ENCODE measurements around the gene KCNH4.
"Not testable (repeated sequence)": the region's sequence is repeated elsewhere in the genome, so short reads cannot be mapped to it uniquely, and the experiment has no call there.

KCNH4 gene

DNA sequence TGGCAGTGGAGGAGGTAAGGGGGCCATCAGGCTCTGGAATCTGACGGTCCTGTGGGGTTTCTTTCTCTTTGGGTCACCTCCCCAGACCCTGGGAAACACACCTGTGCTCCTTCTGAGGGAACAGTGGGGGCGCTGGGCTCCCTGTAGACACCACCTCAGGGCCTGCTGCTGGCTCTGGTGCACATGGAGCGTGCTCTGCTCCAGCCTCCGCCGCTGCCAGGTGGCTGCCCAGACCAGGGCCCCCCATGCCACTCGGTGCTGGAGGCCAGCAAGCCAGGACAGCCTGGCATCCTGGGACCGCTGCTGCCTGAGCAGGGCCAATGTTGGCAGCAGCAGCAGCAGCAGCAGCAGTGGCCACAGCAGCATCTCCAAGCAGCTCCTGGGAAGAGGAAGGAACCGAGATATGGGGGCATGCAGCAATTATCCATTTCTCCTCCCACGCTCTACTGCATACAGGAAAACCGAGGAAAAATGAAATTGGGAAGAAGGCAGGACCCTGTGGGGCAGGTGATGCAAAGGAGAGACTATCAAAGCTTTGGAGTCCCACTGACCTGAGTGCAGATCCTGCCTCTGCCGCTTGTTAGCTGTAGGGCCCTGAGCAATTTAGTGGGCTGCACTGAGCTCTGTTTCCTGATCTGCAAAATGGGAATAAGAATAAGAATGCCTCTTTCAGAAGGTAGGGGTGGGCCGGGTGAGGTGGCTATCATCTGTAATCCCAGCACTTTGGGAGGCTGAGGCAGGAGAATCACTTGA is 12.4 kb upstream of the KCNH4 start:
- H3K36me3 ChIP-seq (ENCODE audit: insufficient read depth, low read length): no peaks in the 10 kb centered on the region
- peak overlapping the region; percentile 81 for H3K9ac ChIP-seq (ENCODE audit: low read depth, low read length)
- no peaks in the 10 kb centered on the region for H3K9me3 ChIP-seq (replicated peaks; ENCODE audit: low read length)
- peak overlapping the region; percentile 89 for H3K4me3 ChIP-seq (ENCODE audit: low read length)
- peak overlapping the region; percentile 95 for H3K4me2 ChIP-seq (ENCODE audit: low read length)
- peaks cover 15% of the 10 kb centered on the region for H3K4me1 ChIP-seq (ENCODE audit: control insufficient read depth, insufficient read depth, low read length)
- H3K27me3 ChIP-seq (ENCODE audit: control insufficient read depth, insufficient read depth, low read length): no peaks in the 10 kb centered on the region

DNA sequence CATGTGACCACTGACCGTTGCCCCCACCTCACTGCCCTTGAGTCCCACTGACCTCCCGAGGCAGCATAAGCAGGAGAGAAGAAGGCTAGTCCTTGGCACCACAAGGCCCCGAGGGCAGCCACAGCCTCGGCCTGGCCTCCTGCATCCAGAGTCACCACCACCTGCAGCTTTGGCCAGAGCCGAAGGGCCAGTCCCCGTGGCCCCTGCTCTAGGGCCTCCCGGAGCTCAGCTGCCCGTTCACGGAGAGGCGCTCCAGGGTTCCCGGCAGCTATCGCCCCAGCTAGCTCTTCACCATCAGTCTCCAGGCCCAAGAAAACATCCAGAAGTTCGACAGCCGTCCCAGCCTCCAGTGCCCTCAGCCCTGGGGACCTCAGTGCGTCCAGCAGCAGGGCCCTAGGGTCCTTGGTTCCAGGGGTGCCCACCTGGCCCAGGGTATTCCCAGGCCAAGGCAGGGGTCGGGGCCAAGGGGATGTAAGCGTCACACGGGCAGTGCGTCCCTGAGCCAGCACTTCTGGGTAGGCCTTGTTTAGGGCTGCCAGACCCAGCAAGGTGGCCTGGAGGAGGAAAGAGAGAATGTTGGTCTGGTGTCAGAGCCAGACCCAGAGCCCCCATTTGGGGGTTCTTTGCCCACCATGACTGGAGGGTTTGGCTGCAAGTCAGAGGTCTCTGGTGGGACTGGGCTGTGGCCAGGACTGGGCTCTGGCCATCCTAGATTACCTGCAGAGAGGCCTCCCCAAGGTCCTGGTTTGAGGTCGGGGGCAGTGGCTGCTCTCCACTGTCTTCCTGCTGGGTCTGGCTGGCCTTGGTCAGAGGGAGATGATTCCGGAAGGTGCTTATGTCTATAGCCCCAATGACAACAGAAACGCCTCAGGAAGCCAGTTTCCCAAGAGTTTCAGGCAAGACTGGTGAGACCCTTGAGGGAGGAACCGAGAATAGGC is 11.5 kb upstream of the KCNH4 start:
- no peak overlapping the region for H3K9ac ChIP-seq (ENCODE audit: low read depth, low read length)
- H3K9me3 ChIP-seq (replicated peaks; ENCODE audit: low read length): no peaks in the 10 kb centered on the region
- H3K27me3 ChIP-seq (ENCODE audit: control insufficient read depth, insufficient read depth, low read length): no peaks in the 10 kb centered on the region
- H3K4me1 ChIP-seq (ENCODE audit: control insufficient read depth, insufficient read depth, low read length): peaks cover 15% of the 10 kb centered on the region
- no peak overlapping the region for H3K4me2 ChIP-seq (ENCODE audit: low read length)
- H3K4me3 ChIP-seq (ENCODE audit: low read length): no peak overlapping the region
- H3K36me3 ChIP-seq (ENCODE audit: insufficient read depth, low read length): no peaks in the 10 kb centered on the region

GRCh38 chr17:42191275-42191608 is 10.3 kb upstream of the KCNH4 start:
- Histone ChIP-seq H3K27me3 (ENCODE audit: control insufficient read depth, insufficient read depth, low read length) (no peaks in the 10 kb centered on the region), H3K4me1 (ENCODE audit: control insufficient read depth, insufficient read depth, low read length) (peaks cover 15% of the 10 kb centered on the region), H3K4me2 (ENCODE audit: low read length) (no peak overlapping the region), H3K9ac (ENCODE audit: low read depth, low read length) (no peak overlapping the region), H3K4me3 (ENCODE audit: low read length) (no peak overlapping the region), H3K9me3 (replicated peaks; ENCODE audit: low read length) (no peaks in the 10 kb centered on the region), H3K36me3 (ENCODE audit: insufficient read depth, low read length) (no peaks in the 10 kb centered on the region)

GRCh38 chr17:42190491-42191274 is 9.7 kb upstream of the KCNH4 start:
- Histone ChIP-seq H3K27me3 (ENCODE audit: control insufficient read depth, insufficient read depth, low read length) (no peaks in the 10 kb centered on the region), H3K9me3 (replicated peaks; ENCODE audit: low read length) (no peaks in the 10 kb centered on the region), H3K36me3 (ENCODE audit: insufficient read depth, low read length) (no peaks in the 10 kb centered on the region), H3K9ac (ENCODE audit: low read depth, low read length) (no peak overlapping the region), H3K4me2 (ENCODE audit: low read length) (no peak overlapping the region), H3K4me1 (ENCODE audit: control insufficient read depth, insufficient read depth, low read length) (peaks cover 15% of the 10 kb centered on the region), H3K4me3 (ENCODE audit: low read length) (no peak overlapping the region)

GRCh38 chr17:42189651-42189965 is 8.7 kb upstream of the KCNH4 start:
- Histone ChIP-seq H3K27me3 (ENCODE audit: control insufficient read depth, insufficient read depth, low read length) (no peaks in the 10 kb centered on the region), H3K4me1 (ENCODE audit: control insufficient read depth, insufficient read depth, low read length) (peaks cover 16% of the 10 kb centered on the region), H3K4me3 (ENCODE audit: low read length) (no peak overlapping the region)

DNA sequence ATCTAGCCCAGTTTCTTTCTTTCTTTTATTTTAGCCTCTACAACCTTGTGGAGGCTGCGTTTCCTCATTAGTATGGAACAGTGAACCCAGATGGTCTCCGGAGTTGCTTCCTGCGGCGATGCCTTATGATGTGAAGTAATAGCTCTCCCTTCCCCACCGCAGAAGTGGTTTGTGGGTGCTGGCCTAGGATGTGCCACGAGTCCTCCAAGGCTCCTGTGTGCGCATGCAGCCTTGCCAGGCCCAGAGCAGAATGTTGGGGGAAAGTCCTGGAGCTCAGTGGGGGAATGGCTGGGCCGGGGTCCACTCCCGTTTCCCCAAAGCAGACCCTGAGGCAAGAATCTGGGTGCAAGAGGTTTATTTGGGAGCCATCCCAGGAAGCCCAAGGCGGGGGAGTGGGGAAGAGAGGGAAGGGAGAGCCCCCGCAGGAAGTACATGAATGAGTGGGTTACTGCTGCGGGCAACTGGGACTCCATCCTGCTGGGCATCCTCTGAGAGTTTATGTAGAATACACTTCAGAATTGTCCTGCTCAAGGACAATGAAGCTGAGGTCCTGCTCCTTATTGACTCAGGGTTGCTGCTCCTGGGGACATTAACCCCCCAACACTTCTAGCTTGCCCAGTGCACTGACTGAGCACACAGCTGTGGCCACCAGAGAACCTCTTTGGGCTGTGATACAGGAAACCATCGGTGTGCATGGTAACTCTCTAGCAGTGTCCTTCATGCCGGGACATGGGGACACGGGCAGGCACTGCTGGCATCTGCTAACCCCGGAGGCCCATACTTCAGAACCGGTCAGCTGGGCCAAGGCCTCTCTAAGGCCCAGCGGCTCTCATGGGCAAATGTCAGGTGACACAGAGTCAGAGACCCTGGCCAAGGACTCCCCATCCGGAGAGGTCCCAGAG is 8.1 kb upstream of the KCNH4 start:
- no peaks in the 10 kb centered on the region for H3K9me3 ChIP-seq (replicated peaks; ENCODE audit: low read length)
- H3K36me3 ChIP-seq (ENCODE audit: insufficient read depth, low read length): no peaks in the 10 kb centered on the region
- no peaks in the 10 kb centered on the region for H3K27me3 ChIP-seq (ENCODE audit: control insufficient read depth, insufficient read depth, low read length)
- H3K4me1 ChIP-seq (ENCODE audit: control insufficient read depth, insufficient read depth, low read length): peaks cover 16% of the 10 kb centered on the region
- no peak overlapping the region for H3K9ac ChIP-seq (ENCODE audit: low read depth, low read length)
- no peak overlapping the region for H3K4me2 ChIP-seq (ENCODE audit: low read length)
- H3K4me3 ChIP-seq (ENCODE audit: low read length): no peak overlapping the region

More at GRCh38 chr17:42189651-42189965, 8.7 kb upstream of the KCNH4 start:
- no peaks in the 10 kb centered on the region for H3K9me3 ChIP-seq (replicated peaks; ENCODE audit: low read length)
- no peak overlapping the region for H3K4me2 ChIP-seq (ENCODE audit: low read length)
- no peak overlapping the region for H3K9ac ChIP-seq (ENCODE audit: low read depth, low read length)
- no peaks in the 10 kb centered on the region for H3K36me3 ChIP-seq (ENCODE audit: insufficient read depth, low read length)

DNA sequence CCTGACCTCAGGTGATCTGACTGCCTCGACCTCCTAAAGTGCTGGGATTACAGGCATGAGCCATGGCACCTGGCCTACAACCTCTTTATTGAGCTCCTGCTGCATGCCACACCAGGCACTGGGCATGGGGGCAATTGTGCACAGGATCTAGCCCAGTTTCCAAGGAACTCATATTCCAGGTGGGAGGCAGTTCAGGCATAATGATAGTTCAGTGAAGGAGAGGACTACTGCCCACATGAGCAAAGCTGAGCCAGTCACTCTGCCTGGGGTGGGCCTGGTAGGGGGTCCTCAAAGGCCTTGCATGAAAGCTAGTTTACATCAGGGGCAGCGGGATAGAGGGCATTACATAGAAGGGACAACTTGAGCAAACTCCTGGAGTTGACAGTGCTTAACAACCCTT is 6.9 kb upstream of the KCNH4 start:
- H3K9ac ChIP-seq (ENCODE audit: low read depth, low read length): no peak overlapping the region
- no peaks in the 10 kb centered on the region for H3K36me3 ChIP-seq (ENCODE audit: insufficient read depth, low read length)
- no peak overlapping the region for H3K4me2 ChIP-seq (ENCODE audit: low read length)
- no peak overlapping the region for H3K4me3 ChIP-seq (ENCODE audit: low read length)
- peaks cover 18% of the 10 kb centered on the region for H3K4me1 ChIP-seq (ENCODE audit: control insufficient read depth, insufficient read depth, low read length)
- H3K27me3 ChIP-seq (ENCODE audit: control insufficient read depth, insufficient read depth, low read length): no peaks in the 10 kb centered on the region
- no peaks in the 10 kb centered on the region for H3K9me3 ChIP-seq (replicated peaks; ENCODE audit: low read length)

DNA sequence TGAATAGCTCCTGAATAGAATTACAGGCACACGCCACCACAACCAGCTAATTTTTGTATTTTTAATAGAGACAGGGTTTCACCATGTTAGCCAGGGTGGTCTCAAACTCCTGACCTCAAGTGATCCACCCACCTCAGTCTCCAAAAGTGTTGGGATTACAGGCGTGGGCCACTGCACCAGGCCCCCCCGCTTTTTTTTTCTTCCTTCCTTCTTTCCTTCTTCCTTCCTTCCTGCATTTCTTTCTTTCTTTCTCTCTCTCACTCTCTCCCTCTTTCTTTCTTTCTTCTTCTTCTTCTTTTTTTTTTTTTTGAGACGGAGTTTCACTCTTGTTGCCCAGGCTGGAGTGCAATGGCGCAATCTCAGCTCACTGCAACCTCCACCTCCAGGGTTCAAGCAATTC is 5.2 kb upstream of the KCNH4 start:
- not testable (repeated sequence) for H3K9ac ChIP-seq (ENCODE audit: low read depth, low read length); H3K4me3 ChIP-seq (ENCODE audit: low read length); H3K27me3 ChIP-seq (ENCODE audit: control insufficient read depth, insufficient read depth, low read length); H3K9me3 ChIP-seq (replicated peaks; ENCODE audit: low read length); H3K4me2 ChIP-seq (ENCODE audit: low read length); H3K36me3 ChIP-seq (ENCODE audit: insufficient read depth, low read length)
- H3K4me1 ChIP-seq (ENCODE audit: control insufficient read depth, insufficient read depth, low read length): peaks cover 23% of the 10 kb centered on the region

- H3K9me3 ChIP-seq (replicated peaks; ENCODE audit: low read length): no peaks in the 10 kb centered on the region
- H3K9ac ChIP-seq (ENCODE audit: low read depth, low read length): no peak overlapping the region
- H3K4me1 ChIP-seq (ENCODE audit: control insufficient read depth, insufficient read depth, low read length): peaks cover 27% of the 10 kb centered on the region
- H3K36me3 ChIP-seq (ENCODE audit: insufficient read depth, low read length): no peaks in the 10 kb centered on the region
- peaks cover 13% of the 10 kb centered on the region for H3K27me3 ChIP-seq (ENCODE audit: control insufficient read depth, insufficient read depth, low read length)
- H3K4me2 ChIP-seq (ENCODE audit: low read length): no peak overlapping the region
- no peak overlapping the region for H3K4me3 ChIP-seq (ENCODE audit: low read length)
These were observed 4.6 kb upstream of the KCNH4 start for GRCh38 chr17:42185621-42185930.

DNA sequence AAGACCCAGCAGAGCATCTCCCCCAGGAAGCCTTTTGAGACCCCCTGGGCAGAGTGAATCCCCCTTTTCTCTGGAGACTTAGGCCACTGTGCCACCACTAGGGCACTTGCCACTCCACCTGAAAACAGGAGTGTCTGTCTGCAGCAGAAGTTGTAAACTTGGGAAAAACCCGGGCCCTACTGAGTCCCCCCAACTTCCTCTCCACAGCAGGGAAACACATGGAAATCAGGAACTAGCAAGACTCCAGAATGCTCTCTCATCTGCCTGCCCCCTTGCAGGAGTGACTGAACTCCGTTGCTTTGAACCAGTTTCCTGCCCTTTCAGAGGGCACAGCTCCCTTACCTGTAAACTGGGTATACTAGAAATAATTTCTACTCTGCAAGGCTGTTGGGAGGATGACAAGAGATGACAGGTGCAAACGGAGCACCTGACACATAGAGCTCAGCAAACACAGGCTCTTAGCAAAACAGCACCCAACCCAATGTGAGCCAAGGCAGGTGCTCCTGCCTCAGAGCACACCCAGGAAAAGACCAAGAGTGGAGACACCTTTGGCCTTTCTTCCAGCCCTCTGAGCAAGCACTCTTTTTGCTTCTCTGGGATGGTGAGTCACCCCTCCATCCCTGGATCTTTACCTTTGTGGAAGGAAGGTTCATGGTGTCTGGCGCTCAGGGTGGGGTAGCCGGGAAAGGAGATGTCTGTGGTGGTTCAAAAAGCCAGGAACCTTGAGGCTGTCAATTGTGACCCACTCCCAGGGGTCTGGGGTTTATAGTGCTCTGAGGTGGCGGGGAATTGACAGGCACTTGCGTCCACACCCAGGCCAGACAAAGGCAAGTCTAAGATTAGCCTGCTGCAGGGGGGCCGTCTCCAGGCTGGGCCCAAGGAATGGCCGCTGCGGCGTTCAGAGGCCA is 4.0 kb upstream of the KCNH4 start, which contains the start of gene HCRT:
TSS of gene HCRT (minus strand) at position 740 of the 908 bp plus-strand sequence. CDS start at position 653, 87 bp downstream.
- H3K27me3 ChIP-seq (ENCODE audit: control insufficient read depth, insufficient read depth, low read length): peaks cover 19% of the 10 kb centered on the region
- H3K4me3 ChIP-seq (ENCODE audit: low read length): peak within 1 kb of the TSS; percentile 80
- H3K9ac ChIP-seq (ENCODE audit: low read depth, low read length): peak within 1 kb of the TSS; percentile 82

More for the DNA sequence above, 4.0 kb upstream of the KCNH4 start, which contains the start of gene HCRT:
- peak within 1 kb of the TSS; percentile 98 for H3K4me2 ChIP-seq (ENCODE audit: low read length)
- peaks cover 27% of the 10 kb centered on the region for H3K4me1 ChIP-seq (ENCODE audit: control insufficient read depth, insufficient read depth, low read length)
- H3K9me3 ChIP-seq (replicated peaks; ENCODE audit: low read length): no peaks in the 10 kb centered on the region
- no peaks in the 10 kb centered on the region for H3K36me3 ChIP-seq (ENCODE audit: insufficient read depth, low read length)
